RCC 7860 (cell line): ENCODE measurements around the gene HMGA1.
"Not testable (repeated sequence)": the region's sequence is repeated elsewhere in the genome, so short reads cannot be mapped to it uniquely, and the experiment has no call there.

Experiments used
- DNase-seq: peaks from one replicate; pipeline ENCODE4 v3.0.0-alpha.2; 2015; ENCODE audit warnings: low spot score
- FAIRE-seq: peaks from 2 replicates; lab custom pipeline; 2012; peaks lifted over from hg19 to GRCh38; lab: Jason Lieb, UNC

HMGA1 gene

GRCh38 chr6:34239893-34240292, 3.2 kb downstream of the HMGA1 start:
- DNase-seq = no peak

GRCh38 chr6:34240329-34241248, 3.9 kb downstream of the HMGA1 start:
- no peak for DNase-seq
- no peak for FAIRE-seq

More at GRCh38 chr6:34239893-34240292, 3.2 kb downstream of the HMGA1 start:
- no peak for FAIRE-seq

GRCh38 chr6:34241351-34242215, 4.9 kb downstream of the HMGA1 start:
- no peak for FAIRE-seq
- no peak for DNase-seq

DNA sequence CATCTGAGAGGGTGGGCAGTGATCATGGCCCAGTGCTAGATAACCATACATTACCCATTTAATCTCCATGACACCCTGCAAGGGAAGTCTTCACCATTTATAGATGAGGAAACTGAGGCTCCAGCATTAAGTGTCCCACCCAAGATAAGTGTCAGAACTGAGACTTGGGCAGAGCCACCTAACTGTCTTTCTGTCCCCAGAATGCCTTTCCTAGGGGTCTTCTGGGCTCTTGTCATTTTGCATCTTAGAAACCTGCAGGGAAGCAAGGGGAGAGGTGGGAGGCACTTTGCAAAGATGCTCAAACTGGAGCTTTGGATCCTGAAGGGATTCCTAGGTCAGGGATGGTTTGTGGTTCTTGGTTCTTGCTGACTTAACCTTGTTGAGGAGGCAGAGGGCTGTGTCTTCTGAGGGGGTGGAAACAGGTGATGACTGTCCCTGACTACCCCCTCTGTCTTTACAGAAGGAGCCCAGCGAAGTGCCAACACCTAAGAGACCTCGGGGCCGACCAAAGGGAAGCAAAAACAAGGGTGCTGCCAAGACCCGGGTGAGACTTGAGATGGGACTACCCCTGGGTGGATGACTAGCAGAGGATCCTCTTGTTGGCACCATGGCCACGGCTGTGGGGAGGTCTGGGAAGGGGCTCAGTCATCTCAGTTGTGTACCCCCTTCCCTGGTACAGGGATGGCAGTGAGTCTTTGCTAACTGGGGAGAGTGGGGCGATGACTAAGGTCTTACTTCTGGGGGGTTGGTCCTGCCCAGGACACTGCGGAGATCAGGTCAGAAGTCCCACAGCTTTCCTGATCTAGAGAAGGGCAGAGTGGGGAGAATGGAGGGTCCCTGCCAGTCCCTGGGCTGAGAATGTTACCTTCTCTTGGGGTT, 5.8 kb downstream of the HMGA1 start:
- DNase-seq (no peak), FAIRE-seq (no peak)

GRCh38 chr6:34243131-34243771, 6.6 kb downstream of the HMGA1 start:
- no peak for FAIRE-seq
- DNase-seq = no peak

GRCh38 chr6:34243901-34244884, 7.5 kb downstream of the HMGA1 start:
- FAIRE-seq (peak; percentile 69), DNase-seq (peak; percentile 91)

- FAIRE-seq, DNase-seq: not testable (repeated sequence)
Observed at GRCh38 chr6:34245032-34245760, 8.5 kb downstream of the HMGA1 start.

- not testable (repeated sequence) for DNase-seq, FAIRE-seq
Observed at GRCh38 chr6:34245761-34246140, 9.1 kb downstream of the HMGA1 start.

DNA sequence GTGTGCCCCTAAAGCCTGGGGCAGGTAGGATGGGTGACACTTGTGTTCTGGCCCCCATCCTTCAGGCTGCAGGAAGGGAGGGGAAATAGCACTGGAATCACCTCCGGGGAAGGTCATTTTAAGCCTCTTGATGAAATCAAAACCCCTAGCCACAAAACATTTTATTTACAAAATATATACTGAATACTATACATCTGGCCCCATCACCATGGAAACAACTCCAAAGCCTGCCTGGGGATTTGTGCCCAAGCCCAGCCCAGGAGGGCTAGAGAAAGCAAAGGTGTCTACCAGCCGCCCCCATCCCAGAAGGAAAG, 9.5 kb downstream of the HMGA1 start:
- FAIRE-seq (no peak), DNase-seq (no peak)

- DNase-seq (no peak), FAIRE-seq (no peak)
Observed at GRCh38 chr6:34246563-34247391, 10.1 kb downstream of the HMGA1 start.

DNA sequence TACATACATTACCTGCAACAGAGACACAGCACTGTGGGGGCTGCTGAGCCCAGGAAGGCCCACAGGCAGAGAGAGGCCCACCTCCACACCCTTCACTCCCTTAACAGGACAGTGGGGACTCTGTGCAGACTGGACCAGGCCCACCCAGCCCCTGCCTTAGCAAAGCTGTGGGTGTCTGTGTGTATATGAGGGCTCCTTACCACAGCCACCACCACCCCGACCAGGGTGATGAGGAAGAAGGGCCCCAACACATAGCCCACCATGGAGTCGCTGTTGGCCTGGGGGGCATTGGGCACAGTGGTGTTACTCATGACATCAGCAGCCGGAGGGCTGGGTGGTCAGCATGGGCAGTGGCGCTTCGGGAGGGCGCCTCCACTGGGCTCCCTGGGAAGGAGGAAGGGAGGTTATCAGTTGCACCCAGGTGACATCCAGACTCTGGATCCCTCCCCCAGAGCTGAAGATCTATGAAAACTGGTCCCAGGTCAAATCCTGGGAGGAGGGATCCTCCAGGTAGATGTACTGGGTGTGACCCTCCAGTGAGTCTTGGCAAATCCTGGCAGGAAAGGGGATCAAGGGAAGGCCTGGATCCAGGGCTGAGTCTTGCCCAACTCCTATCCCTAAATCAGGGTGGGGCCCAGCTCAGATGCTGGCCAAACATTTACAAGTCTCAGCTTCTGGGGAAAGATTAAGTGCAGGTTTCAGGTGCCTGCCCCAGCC, 11.0 kb downstream of the HMGA1 start:
- FAIRE-seq = no peak
- no peak for DNase-seq

DNA sequence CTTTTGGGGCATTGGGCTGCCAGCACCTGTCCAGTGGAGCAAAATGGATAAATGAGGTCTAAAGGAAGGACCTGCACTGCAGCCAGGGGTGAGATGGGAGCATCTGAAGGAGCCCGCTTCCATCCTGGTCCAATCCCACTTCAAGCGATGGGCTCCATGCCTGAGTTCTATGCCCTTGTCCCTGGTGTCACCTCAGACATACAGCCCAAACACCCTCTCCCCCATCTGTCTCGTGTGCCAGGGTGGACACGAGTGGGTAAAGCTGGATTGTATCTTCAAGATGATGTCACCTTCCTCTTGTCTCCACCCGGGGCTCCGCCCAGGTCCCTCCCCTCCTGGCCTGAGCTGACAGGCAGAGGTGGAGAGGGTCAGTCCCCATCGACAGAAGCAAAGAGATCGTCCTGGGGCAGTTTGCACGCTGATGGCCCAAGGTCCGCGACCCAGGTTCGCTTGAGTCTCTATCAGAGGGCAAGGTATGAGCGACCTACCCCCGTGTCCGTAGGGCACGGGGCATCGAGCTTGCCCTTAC, 11.6 kb downstream of the HMGA1 start:
- DNase-seq = no peak
- no peak for FAIRE-seq

DNA sequence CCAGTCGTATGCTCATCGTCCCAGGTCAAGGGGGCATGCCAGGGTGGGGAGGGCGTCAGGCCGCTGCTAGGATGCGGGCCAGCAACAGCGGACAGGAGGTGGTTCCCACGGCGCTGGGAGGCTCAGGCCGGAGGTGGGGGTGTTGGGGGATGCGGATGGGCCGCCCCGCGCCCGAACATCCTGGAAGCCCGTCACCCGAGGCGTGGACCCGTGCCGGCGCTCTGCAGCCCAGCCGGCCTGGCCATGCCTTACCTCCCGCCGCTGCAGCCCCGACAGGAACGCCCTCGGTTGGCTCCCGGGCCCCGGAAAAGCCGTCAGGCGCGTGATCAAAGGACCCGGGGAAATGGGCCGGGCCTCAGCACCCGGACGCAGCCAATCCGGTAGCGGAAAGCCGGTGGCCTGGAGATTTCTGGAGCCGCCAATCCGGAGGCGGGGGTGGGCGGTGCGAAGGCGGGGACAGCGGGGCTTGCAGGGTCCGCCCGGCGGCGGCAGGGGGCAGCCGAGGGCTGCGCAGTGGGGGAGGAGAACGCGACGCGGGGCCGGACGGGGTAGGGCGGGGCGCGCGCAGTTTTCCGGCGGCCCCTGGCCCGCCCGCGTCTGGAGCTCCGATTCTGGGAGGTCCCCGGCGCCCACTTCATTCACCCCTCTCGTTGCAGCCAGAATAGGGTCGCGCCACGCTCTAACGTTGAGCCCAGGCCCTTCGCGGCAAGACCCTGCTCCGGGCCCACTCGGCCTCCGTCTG, 12.2 kb downstream of the HMGA1 start, which contains the start of gene SMIM29:
TSS of gene SMIM29 (minus strand) at position 280 of the 742 bp plus-strand sequence. CDS start 1,215 bp downstream, outside the sequence.
- DNase-seq (peak; percentile 76), FAIRE-seq (no peak)

- FAIRE-seq = no peak
Observed at GRCh38 chr6:34249469-34250261, 13.0 kb downstream of the HMGA1 start.

DNA sequence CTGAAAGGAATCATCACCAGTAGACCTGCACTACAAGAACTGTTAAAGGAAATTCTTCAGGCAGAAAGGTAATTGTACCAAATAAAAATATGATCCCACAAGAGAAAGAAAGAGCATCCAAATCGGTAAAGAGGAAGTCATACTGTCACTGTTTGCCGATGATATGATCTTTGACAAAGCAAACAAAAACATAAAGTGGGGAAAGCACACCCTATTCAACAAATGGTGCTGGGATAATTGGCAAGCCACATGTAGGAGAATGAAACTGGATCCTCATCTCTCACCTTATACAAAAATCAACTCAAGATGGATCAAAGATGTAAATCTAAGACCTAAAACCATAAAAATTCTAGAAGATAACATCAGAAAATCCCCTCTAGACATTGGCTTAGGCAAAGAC, 15.7 kb downstream of the HMGA1 start:
- not testable (repeated sequence) for FAIRE-seq, DNase-seq

More at GRCh38 chr6:34249469-34250261, 13.0 kb downstream of the HMGA1 start:
- no peak for DNase-seq
